Esophagus mucosa (tissue), 1 donor: Measurements from ENCODE around the gene NPFF. TPM values are rescaled to one million over a fixed set of nuclear protein-coding genes. Genes with fewer than 3 reads are reported as not detected.

ENCODE experiments used
- ATAC-seq: fragments of 200-7000 bp; cut with Tn5 transposase; one replicate; pipeline ENCODE4 v1.9.1; 2020
- total RNA-seq: library from RNA; stranded (reverse); gene quantifications from one replicate; pipeline ENCODE4 v1.2.4, GENCODE V29; 2023
- donor health status: DM: yes; HTN: yes; CAD: no.

Gene NPFF
- total RNA-seq, 1 donor from 2014 or later: not detected

DNA sequence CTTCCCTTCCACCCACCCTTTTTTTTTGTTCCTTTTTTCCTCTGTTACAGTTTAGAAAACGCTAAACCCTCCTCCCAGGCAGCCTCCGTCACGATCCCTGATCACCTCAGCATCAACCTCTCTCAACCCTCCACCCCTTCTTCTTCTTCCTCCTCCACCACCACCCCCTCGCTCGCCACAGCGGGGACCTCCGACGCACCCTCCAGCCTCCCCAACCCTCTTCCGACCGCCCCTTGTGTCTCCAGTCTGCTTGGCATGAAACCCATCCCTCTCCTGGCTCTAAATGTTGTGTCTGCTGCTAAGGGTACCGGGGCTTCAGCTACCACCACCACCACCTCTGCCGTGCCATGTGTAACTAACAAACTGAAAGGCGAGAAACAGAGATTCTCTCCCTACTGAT lies 32.5 kb downstream of the NPFF start:
- ATAC-seq: no peak

DNA sequence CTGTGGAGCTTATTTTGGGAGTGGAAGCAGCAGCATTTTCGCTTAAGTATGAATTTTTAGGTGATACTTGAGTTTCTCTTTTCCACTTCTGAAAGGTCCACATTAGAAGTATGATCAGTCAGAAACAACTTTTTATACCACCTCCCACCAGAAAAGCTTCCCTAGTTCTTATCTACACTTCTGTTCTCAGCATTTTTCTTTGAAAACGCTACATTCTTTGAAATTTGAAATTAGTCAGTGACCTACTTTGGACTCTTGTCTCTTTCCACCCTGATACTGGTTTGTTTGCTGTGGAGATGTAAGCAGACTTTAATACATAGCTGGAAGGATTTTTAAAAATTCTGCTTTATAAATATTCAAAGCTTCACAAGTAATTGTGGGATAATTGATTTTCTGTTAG lies 33.2 kb downstream of the NPFF start:
- ATAC-seq: no peak

DNA sequence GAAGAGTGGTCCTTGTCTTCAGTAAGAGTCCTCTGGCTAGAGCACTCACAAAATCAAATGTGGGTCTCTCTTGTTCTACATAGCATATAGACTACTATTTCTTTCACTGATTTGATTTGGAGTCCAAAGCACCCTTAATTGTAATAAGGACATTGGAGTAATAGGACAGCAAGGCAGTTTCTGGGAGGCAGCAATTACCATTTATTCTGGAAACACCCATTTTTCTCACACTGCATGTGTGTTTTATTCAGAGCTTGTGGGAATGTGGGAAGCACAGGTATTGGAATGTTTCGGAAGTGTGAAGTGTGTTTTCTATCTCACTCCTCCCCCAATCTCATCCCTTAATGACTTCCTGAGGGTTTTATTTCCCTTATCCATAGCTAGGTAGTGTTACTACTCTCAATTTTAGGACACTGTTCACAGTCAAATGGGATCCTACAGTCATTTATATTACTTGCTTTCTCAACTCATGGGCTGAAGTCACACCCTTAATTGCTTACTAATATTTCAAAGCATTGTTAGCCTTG lies 35.2 kb downstream of the NPFF start:
- no peak for ATAC-seq

GRCh38 chr12:53468282-53468681 lies 39.0 kb downstream of the NPFF start:
- no peak for ATAC-seq

- no peak for ATAC-seq
These were observed 39.4 kb downstream of the NPFF start for GRCh38 chr12:53467880-53468279.

GRCh38 chr12:53467082-53467481 lies 40.2 kb downstream of the NPFF start:
- no peak for ATAC-seq

DNA sequence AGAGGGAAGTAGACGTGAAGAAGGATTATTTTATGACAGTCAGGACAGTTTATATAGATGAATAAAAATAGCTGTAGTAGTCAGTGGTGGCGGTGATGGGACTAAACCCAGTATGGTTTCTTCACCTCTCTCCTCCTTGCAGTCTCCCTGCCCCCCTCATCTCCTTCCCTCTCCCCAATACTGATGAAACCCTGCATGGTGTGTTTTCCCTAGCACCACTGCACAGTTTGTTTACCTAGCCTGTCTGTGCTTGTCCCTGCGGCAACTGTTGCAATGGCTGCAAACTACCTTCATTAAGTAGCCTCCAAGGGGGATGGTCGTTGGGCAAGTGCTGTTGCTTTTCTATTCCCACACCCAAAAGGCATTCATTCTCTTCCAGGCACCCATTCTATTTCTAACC lies 40.6 kb downstream of the NPFF start:
- ATAC-seq: peak; percentile 63

DNA sequence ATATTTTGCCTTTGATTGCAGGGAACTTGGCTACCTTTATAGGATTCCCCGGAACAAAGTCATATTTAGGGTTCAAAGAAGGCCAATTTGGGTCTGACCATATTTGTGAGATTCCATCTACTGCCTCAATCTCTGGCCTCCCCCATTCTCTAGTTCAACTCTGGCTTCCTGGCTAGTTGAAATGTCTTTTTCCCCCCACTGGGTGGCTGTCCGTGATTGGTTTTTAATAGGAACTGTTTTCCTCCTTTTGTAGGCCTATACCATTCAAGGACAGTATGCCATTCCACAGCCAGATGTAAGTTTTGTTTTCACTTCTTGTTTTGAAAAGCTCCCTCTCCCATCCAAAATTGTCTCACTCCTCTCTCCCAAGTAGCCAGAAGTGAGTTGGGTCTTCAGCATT lies 41.6 kb downstream of the NPFF start:
- no peak for ATAC-seq

GRCh38 chr12:53464685-53465418 lies 42.4 kb downstream of the NPFF start:
- ATAC-seq: no peak

DNA sequence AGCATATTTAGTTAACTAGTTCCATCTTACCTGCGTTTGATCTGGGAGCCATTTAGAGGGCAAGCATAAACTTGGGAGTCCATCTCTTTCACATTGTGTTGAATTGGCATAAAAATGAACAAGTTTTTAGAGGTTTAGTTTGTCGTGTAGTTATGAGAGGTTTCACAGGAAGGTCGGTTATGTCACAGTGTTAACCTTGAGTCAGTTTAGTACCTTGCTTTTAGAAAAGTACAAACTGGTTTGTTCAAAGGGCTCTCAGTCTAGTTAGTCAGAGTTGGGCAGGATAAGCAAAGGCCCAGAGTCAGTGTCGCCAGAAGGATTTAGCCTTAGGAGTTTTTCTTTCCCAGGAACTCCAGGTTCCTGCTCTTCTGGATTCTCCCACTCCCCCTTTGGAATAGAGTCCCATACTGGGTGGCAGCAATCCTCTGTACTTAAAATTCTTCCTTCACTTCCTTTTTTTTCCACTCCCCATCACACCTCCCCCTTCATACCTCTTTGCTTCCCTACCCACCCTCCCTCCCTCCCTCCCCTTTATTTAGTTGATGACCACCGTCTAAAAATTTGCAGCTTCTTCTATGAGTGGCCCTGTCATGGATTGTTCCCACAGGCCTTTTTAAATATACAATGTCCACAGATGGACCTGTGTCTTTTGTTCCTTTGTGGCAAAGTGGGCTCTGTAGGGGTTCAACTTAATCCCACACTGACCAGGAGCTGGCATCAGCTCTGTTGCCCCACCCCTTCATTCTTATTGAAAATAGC lies 43.3 kb downstream of the NPFF start:
- ATAC-seq: peak; percentile 24

GRCh38 chr12:53462935-53463334 lies 44.3 kb downstream of the NPFF start:
- no peak for ATAC-seq

- ATAC-seq: no peak
These were observed 45.7 kb downstream of the NPFF start for GRCh38 chr12:53461591-53461990.

DNA sequence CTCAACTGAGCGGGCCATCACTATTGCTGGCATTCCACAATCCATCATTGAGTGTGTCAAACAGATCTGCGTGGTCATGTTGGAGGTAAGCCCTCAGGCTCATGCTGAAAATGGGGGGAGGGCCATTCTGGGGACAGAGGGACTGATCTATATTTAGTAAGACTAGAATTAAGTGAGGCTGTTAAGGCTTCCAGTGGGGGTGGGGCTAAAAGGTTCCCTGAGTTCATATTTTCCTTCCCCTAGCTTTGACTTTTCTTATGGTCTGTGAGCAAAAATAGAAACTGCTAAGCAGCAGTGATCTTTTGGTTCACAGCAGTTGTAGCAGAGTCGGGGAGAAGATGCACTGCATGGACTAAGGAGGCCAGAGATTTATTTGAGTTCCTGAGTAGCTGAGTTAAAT lies 46.2 kb downstream of the NPFF start:
- no peak for ATAC-seq

DNA sequence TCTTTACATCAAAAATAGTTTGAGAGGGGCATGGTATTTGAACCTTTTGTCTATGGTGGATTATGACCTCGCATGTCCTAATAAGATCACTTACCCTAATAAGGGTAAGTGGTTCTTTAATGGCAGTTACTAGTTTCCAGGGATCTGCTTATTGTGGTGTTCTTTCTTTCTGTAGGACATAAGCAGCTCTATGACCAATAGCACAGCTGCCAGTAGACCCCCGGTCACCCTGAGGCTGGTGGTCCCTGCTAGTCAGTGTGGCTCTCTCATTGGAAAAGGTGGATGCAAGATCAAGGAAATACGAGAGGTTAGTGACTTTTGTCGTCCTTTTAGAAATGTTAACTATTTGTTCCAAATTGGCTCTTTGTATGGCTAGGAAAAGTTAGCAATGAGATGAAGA lies 48.2 kb downstream of the NPFF start:
- ATAC-seq: no peak

Other genes starting within 250 kb of the NPFF start
- gene ESPL1, start 239.2 kb downstream of the NPFF start, total RNA-seq: 33.8 TPM
- gene PFDN5, start 211.9 kb downstream of the NPFF start, total RNA-seq: 306 TPM
- gene MYG1, start 207.8 kb downstream of the NPFF start, total RNA-seq: 30.2 TPM
- gene AAAS, start 185.9 kb downstream of the NPFF start, total RNA-seq: 28.5 TPM
- gene SP7, start 171.1 kb downstream of the NPFF start, total RNA-seq: not detected
- gene SP1, start 127.3 kb downstream of the NPFF start, total RNA-seq: 71.0 TPM
- not detected for gene AMHR2, start 83.6 kb downstream of the NPFF start, total RNA-seq
- 92.0 TPM for gene PRR13, start 65.8 kb downstream of the NPFF start, total RNA-seq
- gene PCBP2, start 55.4 kb downstream of the NPFF start, total RNA-seq: 493 TPM
- gene MAP3K12, start 8.0 kb downstream of the NPFF start, total RNA-seq: 2.0 TPM
- gene TARBP2, start 6.2 kb downstream of the NPFF start, total RNA-seq: 19.3 TPM
- gene ATF7, start 118.9 kb upstream of the NPFF start, total RNA-seq: 29.7 TPM
- 246 TPM for gene ATP5MC2, start 168.6 kb upstream of the NPFF start, total RNA-seq
- gene CALCOCO1, start 220.0 kb upstream of the NPFF start, total RNA-seq: 34.6 TPM
- gene CISTR, start 244.5 kb upstream of the NPFF start, total RNA-seq: not detected